ENCODE data around the gene ATE1.

The ATE1 gene

DNA sequence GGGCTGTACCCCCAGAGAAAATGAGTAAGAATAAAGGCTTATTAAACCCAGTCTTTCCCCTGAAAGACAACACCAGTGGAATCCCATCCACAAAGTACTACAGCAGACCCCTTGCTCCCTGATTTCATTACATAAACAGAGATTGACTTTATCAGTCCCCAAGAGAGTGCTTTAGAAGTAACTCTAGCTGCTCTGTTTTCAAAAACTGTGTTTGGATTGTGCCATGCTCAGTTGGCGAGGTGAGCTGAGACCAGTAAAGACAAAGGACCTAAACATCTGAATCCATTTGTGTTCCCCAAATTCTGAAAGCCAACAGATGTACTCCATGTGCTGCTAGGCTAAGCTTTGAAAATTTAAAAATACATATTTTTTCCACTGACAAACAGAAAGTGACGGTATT is 127.0 kb downstream of the ATE1 start:
- no peak overlapping the region for H3K27ac ChIP-seq

DNA sequence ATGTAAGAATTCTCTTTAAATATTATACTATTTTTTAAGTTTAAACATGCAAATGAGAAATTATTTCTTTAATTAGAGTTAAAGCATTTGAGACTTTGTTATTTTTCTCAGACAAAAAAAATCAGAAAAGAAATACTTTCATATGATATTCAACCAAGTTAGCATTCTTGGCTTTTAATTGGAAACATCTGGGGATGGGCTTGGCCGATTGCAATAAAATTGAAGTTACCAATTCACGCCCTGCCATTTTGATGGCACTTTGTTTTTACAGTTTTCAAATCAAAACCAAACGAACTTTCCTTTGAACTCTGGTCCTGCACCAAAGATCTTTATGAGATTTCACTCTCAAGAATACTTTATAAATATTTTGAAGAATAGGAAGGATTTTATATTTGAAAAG is 127.7 kb downstream of the ATE1 start:
- H3K27ac ChIP-seq, result no peak overlapping the region
- TF ChIP-seq, protein P1, sequence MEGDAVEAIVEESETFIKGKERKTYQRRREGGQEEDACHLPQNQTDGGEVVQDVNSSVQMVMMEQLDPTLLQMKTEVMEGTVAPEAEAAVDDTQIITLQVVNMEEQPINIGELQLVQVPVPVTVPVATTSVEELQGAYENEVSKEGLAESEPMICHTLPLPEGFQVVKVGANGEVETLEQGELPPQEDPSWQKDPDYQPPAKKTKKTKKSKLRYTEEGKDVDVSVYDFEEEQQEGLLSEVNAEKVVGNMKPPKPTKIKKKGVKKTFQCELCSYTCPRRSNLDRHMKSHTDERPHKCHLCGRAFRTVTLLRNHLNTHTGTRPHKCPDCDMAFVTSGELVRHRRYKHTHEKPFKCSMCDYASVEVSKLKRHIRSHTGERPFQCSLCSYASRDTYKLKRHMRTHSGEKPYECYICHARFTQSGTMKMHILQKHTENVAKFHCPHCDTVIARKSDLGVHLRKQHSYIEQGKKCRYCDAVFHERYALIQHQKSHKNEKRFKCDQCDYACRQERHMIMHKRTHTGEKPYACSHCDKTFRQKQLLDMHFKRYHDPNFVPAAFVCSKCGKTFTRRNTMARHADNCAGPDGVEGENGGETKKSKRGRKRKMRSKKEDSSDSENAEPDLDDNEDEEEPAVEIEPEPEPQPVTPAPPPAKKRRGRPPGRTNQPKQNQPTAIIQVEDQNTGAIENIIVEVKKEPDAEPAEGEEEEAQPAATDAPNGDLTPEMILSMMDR (conservative IDR thresholded peaks at IDR 0.05), result no peak

More for the DNA sequence above, 127.0 kb downstream of the ATE1 start:
- TF ChIP-seq, protein P1 (conservative IDR thresholded peaks at IDR 0.05), result no peak

DNA sequence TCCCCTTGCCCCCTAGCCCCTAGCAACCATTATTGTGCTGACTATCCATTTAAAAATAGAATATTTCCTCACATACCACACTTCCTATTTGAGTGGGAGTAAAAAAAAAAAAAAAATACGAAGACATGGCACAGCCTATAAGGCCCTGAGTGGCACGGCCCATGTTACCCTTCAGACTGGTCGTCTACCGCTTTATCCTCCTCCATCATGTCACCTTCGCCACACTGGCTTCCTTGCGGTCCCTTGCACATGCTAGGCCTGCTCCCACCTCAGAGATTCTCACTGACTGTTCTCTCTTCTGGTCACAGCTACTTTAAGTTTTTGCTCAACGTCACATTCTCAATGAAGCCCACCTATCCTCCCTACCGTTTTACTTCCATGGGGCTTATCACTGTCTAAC is 130.3 kb downstream of the ATE1 start:
- TF ChIP-seq, protein P1 (conservative IDR thresholded peaks at IDR 0.05), result no peak
- H3K27ac ChIP-seq, result no peak overlapping the region

DNA sequence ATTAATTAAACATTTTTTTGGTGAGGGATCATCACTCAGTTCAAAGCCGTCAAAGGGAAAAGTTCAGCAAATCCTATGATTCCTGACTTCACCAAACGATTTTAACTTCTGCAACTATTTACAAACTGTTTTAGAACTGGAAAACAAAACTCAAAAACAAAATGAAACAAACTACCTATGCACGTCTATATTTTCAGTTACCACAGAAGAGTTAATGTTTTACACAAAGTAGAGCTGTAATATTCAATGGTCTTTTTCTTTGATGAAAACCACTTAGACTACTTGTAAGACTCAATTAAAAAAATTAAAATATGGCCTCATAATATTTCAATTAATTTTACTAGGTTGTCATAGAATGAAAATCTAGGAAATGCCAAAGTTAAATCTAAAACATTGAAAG is 131.5 kb downstream of the ATE1 start:
- TF ChIP-seq, protein P1 (conservative IDR thresholded peaks at IDR 0.05), result no peak
- H3K27ac ChIP-seq, result no peak overlapping the region

DNA sequence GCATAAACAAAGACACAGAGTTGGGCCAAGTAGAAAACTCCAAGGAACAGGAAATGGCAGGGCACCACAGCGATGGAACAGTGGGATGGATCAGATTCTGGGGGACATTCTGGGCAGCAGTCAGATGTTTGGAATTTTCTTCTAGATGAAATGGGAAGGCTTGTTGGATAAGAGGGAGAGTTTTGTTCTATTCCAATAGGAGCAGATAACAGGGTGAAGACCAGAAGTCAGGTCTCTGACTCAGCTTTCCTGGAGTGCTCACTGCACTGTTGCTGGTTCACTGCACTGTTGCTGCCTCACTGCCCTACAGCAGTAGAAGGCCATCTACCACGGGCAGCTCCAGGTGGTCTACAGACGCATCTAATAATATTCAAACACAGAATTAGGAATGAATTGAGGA is 135.6 kb downstream of the ATE1 start:
- H3K27ac ChIP-seq, result no peak overlapping the region
- TF ChIP-seq, protein P1 (conservative IDR thresholded peaks at IDR 0.05), result no peak

DNA sequence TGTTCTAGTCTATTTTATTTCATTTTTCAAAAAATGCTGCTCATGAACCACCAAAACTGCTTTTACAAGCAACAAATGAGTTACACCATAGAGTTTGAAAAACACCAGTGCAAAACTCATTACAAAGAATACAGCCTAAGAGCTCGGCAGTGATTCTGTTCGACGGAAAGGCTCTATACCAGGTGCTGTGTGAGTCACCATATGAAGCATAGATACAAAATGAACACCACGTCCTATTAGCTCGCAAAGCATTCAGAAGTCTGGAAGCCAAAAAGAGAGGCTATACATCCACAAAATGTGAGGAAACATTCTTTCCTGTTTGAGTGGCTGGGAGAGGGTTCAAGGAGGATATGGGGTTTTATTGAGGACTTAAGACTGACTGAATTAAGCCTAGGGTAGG is 136.1 kb downstream of the ATE1 start:
- H3K27ac ChIP-seq, result no peak overlapping the region
- TF ChIP-seq, protein P1 (conservative IDR thresholded peaks at IDR 0.05), result no peak

DNA sequence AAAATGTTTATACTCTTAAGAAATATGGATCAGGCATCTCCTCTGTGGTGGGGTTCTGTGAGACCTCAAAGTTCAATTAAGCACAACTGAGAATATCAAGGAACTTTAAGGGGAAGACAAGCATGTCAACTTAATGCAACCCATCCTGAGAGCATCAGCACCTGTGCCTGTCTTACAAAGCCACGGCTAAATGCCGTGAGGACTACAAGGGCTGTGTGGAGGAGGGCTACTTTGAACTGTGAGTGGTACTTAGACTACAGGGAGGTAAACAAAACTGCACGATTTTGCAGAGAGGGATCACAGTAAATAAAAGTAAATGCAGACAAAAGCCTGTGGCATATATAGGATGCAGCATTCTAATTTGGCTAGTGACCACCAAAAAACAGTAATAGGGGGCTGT is 139.1 kb downstream of the ATE1 start:
- no peak overlapping the region for H3K27ac ChIP-seq
- TF ChIP-seq, protein P1 (conservative IDR thresholded peaks at IDR 0.05), result no peak

DNA sequence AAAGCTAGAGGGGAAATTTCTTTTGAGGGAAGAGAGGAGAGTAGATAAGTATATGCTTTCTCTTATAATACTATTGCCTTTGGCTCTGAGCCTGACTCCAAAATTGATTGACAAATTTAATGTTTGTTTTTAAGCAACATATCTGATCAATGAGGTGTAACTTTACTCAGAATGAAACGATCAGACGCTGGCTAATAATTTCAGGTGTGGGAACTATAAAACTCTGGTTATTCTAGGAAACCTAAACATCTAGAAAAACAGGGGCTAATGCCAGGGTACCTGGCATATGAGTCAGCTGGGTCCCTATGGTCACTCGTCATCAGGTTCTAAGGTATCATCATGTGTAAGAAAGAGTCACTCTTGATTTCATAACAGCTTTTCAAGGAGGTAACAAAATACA is 139.7 kb downstream of the ATE1 start:
- TF ChIP-seq, protein P1 (conservative IDR thresholded peaks at IDR 0.05), result no peak
- H3K27ac ChIP-seq, result no peak overlapping the region
